K562 (cell line): ENCODE measurements around the gene MYL5. TPM values are rescaled to one million over a fixed set of nuclear protein-coding genes. Genes with fewer than 3 reads are reported as not detected.

Experiments used
- LEF1 ChIP-seq: fragments of 450-650 bp; IDR thresholded peaks from 2 replicates; pipeline ENCODE4 v1.6.1; 2016; ENCODE audit warnings: mild to moderate bottlenecking
- MAX ChIP-seq: sonication (generic); formaldehyde crosslinking; IDR thresholded peaks from 2 replicates; pipeline ENCODE4 v1.9.0; 2022; ENCODE audit warnings: mild to moderate bottlenecking, missing genetic modification reagents
- TEAD2 ChIP-seq: fragments of 450-650 bp; IDR thresholded peaks from 2 replicates; pipeline ENCODE4 v1.6.1; 2016; ENCODE audit warnings: missing genetic modification characterization, control low read depth, missing compliant biosample characterization
- ZMIZ1 ChIP-seq, 2 experiments: fragments of 150-350 bp in 1 of 2; IDR thresholded peaks; 2 replicates each; pipeline ENCODE4 v1.6.1; 2012 to 2016; ENCODE audit warnings: low read depth in 2 of 2, low read length in 2 of 2, mild to moderate bottlenecking in 1 of 2, moderate library complexity in 1 of 2
- ZNF518B ChIP-seq: fragments of 250-450 bp; sonication (Bioruptor Pico); IDR thresholded peaks from 2 replicates; pipeline ENCODE4 v1.5.0; 2021; ENCODE audit warnings: mild to moderate bottlenecking, moderate library complexity
- polyA plus RNA-seq, 8 experiments: library from polyadenylated mRNA; depleted of rRNA in 4 of 8; stranded (reverse) in 5 of 8; unstranded in 3 of 8; fragments of >200 nt; fragmentation: Nextera tagmentation in 2 of 8; fragmentation: Illumina TruSeq in 1 of 8; extraction: Ambion mirVana in 2 of 8; extraction: Trizol in 1 of 8; gene quantifications; 2 replicates each; pipeline versions ENCODE4 v1.2.1 to v1.2.3, GENCODE V29; 2011 to 2014; ENCODE audit warnings: inconsistent platforms in 1 of 8, missing spikeins in 1 of 8
- total RNA-seq, 7 experiments: library from RNA; depleted of rRNA in 6 of 7; stranded (reverse); fragments of >200 nt in 6 of 7; fragmentation: Illumina TruSeq in 2 of 7; extraction: Trizol in 2 of 7; gene quantifications; 2 replicates each; pipeline versions ENCODE4 v1.2.1 to v1.2.3, GENCODE V29; 2011 to 2021; ENCODE audit warnings: low replicate concordance in 1 of 7
- TF ChIP-seq, protein P1 (sequence below): sonication (generic); formaldehyde crosslinking; IDR thresholded peaks from 2 replicates; pipeline ENCODE4 v1.8.0; 2022; ENCODE audit warnings: mild to moderate bottlenecking, missing genetic modification reagents
- TF ChIP-seq, protein P2 (sequence below), 2 experiments: fragments of 450-650 bp; IDR thresholded peaks; 2 replicates each; pipeline ENCODE4 v1.6.1; 2016; ENCODE audit warnings: mild to moderate bottlenecking in 2 of 2, borderline replicate concordance in 1 of 2, low read depth in 1 of 2, moderate library complexity in 1 of 2

Gene MYL5
- total and polyA plus RNA-seq, 9 of the 15 experiments (the other 6 are each of a cell fraction or from before 2014, with no cell fraction given) = 1.4 to 10.0 (median 4.1) TPM

DNA sequence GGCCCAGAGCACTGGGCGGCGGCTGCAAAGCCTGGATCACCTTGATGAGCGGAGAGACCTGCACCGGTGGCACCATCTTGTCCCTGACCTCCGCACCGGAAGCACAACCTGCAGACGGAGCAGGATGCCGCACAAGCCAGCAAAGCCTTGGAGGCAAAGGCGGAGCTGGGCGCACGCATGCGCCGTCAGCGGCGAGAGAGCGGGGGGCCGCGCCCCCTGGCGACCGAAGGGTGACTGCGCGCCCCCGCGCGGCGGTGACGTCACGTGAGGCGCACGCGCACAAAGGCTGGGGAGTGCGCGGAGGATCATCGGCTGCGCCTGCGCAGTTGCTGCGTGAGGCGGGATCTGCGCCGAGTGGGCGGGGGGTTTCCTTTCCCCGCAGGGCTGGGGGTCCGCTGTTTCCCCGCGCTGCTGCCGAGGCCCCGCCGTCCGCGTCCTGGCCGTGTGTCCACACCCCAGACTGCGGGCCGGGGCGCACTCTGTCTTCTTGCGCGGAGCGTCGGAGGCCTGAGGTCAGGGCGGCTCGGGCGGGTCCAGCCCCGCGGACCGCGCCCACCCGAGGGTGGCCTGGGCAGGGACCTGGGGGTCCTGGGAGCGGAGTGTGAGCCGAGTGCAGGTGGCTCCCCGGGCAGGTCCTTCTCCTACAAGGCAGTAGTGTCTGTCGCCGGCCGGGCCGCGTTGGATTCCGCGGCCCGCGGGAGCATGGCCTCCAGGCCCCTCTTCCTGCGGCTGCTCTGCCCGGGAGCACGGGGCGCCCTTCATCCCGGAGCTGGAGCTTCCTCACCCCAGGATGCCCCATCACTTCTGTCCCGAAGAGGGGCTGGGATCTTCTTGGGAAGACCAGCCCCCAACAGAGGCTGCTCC lies at the start of gene MYL5, which contains the start of gene ATP5ME (continued):
- TF ChIP-seq, protein P1, sequence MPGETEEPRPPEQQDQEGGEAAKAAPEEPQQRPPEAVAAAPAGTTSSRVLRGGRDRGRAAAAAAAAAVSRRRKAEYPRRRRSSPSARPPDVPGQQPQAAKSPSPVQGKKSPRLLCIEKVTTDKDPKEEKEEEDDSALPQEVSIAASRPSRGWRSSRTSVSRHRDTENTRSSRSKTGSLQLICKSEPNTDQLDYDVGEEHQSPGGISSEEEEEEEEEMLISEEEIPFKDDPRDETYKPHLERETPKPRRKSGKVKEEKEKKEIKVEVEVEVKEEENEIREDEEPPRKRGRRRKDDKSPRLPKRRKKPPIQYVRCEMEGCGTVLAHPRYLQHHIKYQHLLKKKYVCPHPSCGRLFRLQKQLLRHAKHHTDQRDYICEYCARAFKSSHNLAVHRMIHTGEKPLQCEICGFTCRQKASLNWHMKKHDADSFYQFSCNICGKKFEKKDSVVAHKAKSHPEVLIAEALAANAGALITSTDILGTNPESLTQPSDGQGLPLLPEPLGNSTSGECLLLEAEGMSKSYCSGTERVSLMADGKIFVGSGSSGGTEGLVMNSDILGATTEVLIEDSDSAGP (CRISPR knock-in tag) = no peak
- TF ChIP-seq ZMIZ1 (IDR thresholded peaks at IDR 0.05; ENCODE audit: low read depth in 2 of 2, low read length in 2 of 2) = 0 out of 4 replicates have a peak, but pooled peaks of 1 of the 2 experiments have one; percentile 17
- TF ChIP-seq LEF1 = no peak
- TF ChIP-seq, protein P2, sequence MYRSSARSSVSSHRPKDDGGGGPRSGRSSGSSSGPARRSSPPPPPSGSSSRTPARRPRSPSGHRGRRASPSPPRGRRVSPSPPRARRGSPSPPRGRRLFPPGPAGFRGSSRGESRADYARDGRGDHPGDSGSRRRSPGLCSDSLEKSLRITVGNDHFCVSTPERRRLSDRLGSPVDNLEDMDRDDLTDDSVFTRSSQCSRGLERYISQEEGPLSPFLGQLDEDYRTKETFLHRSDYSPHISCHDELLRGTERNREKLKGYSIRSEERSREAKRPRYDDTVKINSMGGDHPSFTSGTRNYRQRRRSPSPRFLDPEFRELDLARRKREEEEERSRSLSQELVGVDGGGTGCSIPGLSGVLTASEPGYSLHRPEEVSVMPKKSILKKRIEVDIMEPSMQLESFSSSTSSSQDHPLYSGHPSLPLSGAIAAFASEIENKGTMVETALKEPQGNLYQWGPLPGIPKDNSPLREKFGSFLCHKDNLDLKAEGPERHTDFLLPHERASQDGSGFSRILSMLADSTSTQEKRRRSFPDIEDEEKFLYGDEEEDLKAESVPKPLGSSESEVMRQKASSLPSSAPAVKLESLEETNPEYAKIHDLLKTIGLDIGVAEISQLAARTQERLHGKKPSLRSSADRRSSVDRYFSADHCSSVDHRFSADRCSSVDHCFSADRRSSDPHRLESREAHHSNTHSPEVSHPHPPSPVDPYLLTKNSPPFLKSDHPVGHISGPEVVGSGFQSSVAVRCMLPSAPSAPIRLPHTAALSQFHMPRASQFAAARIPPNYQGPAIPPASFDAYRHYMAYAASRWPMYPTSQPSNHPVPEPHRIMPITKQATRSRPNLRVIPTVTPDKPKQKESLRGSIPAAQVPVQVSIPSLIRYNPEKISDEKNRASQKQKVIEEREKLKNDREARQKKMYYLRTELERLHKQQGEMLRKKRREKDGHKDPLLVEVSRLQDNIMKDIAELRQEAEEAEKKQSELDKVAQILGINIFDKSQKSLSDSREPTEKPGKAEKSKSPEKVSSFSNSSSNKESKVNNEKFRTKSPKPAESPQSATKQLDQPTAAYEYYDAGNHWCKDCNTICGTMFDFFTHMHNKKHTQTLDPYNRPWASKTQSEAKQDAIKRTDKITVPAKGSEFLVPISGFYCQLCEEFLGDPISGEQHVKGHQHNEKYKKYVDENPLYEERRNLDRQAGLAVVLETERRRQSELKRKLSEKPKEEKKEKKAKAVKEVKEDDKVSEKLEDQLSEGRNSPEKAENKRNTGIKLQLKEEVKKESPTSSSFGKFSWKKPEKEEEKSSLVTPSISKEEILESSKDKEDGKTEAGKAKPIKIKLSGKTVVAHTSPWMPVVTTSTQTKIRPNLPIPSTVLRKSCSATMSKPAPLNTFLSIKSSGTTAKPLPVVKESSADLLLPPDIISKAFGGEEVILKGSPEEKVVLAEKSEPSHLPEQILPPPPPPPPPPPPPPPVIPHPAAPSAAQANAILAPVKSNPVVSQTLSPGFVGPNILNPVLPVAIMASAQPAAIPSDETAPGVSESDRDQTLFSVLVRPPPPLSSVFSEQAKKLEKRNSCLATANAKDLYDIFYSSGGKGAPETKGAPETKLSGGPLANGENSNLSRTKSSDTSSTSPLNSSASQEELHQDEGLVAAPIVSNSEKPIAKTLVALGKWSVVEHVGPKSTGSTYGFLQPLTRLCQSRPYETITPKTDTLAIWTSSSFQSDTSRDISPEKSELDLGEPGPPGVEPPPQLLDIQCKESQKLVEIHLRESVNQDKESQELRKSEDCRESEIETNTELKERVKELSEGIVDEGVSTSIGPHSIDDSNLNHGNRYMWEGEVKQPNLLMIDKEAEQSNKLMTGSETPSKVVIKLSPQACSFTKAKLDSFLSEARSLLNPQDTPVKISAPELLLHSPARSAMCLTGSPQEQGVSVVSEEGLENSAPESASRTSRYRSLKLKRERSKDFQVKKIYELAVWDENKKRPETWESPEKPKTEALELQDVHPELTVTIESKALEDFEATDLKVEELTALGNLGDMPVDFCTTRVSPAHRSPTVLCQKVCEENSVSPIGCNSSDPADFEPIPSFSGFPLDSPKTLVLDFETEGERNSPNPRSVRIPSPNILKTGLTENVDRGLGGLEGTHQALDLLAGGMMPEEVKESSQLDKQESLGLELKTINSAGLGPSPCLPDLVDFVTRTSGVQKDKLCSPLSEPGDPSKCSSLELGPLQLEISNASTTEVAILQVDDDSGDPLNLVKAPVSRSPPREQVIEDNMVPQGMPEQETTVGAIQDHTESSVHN (IDR thresholded peaks at IDR 0.05; ENCODE audit: borderline replicate concordance in 1 of 2, low read depth in 1 of 2) = no peak
- TF ChIP-seq ZNF518B (CRISPR knock-in tag) = no peak
- no peak; the same call in 1 of the 2 replicates for TF ChIP-seq MAX
- no peak for TF ChIP-seq TEAD2
